OCI-LY3 (cell line): Measurements from ENCODE around the gene WTAP.

Source experiments
- CTCF ChIP-seq: fragments of 200-600, 300-600 bp; sonication (generic); IDR thresholded peaks from 2 replicates; pipeline ENCODE4 v1.5.1; 2014; ENCODE audit warnings: antibody characterized with exemption, low read length, low read depth
- EZH2phosphoT487 ChIP-seq: fragments of 200-600 bp; shearing (Covaris generic); IDR thresholded peaks from 2 replicates; pipeline ENCODE4 v1.6.1; 2018; ENCODE audit warnings: antibody characterized with exemption, mixed run types, low read depth

DNA sequence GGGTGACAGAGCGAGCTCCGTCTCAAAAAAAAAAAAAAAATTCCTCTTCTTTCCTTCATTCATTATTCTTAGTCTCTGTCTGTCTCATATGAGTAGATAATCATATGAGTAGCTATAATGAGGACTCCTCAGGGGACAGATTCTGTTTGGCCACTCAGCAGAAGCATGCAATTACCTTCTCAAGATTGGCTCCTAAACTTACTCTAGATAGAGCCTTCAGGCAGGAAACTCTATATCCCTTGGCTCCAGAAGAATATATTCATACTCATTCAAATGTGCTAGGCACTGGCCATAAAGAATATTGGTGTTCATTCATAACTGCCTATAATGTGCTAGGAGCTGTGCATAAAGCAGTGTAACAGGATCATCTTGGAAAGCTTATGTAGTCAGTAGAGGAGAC is 32.3 kb downstream of the WTAP start:
- no peak for TF ChIP-seq CTCF
- no peak for TF ChIP-seq EZH2phosphoT487
